Stimulated activated CD4-positive, alpha-beta T cell treated with anti-CD3 and anti-CD28 coated beads, Interleukin-15, amount 100 ng/mL, for 24 hours (primary cell): ENCODE measurements around the gene TM7SF3.
"Not testable (repeated sequence)": the region's sequence is repeated elsewhere in the genome, so short reads cannot be mapped to it uniquely, and the experiment has no call there.

Experiments used
- DNase-seq: peaks from one replicate; pipeline ENCODE4 v3.0.0-alpha.2; 2020

TM7SF3 gene, protein sequence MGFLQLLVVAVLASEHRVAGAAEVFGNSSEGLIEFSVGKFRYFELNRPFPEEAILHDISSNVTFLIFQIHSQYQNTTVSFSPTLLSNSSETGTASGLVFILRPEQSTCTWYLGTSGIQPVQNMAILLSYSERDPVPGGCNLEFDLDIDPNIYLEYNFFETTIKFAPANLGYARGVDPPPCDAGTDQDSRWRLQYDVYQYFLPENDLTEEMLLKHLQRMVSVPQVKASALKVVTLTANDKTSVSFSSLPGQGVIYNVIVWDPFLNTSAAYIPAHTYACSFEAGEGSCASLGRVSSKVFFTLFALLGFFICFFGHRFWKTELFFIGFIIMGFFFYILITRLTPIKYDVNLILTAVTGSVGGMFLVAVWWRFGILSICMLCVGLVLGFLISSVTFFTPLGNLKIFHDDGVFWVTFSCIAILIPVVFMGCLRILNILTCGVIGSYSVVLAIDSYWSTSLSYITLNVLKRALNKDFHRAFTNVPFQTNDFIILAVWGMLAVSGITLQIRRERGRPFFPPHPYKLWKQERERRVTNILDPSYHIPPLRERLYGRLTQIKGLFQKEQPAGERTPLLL

DNA sequence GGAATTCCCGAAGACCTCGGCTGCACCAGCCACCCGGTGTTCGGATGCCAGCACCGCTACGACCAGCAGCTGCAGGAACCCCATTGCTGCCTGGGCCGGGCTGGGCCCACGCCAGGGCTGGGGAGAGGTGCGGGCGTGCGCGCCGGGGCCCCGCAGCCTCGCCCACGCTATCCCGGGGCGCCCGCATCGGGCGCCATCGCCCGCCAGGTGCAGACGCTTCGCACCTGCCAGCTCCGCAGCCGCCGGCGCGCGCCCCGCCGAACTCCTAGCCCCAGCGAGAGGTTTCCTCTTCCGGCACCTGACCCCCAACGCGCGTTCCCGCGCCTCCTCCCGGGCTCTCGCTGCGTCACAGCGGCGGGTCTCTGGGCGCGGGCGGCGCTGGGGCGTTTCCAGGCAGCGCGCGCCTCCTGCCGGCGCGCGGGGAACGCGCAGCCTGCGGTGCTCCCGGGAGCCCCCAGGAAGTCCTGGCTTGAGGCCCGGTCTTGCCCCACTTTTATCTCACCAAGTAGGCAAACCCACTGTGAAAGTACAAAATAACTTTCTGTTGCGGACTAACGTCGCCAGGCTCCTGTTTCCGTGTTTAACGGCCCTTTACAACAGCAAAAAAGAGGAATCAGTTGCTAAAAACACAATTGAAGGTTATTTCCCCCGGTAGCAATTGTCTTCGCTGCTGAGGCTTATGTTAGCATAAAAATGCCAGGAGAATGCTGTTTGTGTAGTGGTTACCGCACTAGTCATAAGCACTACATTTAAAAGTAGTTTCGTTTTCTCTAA lies at the start of gene TM7SF3:
TSS of gene TM7SF3 (minus strand) at position 300 of the 774 bp plus-strand sequence. CDS start at position 84, 216 bp downstream.
- peak; percentile 96 for DNase-seq

DNA sequence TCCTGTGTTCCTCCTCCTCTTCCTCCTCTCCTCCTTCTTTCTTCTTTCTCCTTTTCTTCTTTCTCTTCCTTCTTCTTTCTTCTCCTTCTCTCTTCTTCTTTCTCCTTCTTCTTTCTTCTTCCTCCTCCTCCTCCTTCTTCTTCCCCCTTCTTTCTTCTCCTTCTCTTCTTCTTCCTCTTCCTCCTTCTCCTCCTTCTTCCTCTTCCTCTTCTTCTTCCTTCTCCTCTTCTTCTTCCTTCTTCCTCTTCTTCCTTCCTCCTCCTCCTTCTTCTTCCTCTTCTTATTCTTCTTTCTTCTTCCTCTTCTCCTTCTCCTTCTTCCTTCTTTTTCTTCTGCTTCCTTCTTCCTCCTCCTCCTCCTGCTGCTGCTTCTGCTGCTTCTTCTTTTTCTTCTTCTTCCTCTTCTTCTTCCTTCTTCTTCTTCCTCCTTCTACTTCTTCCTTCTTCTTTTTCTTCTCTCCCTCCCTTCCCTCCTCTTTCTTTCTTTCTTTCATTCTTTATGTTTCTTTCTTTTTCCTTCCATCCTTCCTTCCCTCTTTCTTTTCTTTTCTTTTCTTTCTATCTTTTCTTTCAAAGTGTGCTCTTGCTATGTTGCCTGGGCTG lies 49.2 kb upstream of the TM7SF3 start:
- DNase-seq = no peak

DNA sequence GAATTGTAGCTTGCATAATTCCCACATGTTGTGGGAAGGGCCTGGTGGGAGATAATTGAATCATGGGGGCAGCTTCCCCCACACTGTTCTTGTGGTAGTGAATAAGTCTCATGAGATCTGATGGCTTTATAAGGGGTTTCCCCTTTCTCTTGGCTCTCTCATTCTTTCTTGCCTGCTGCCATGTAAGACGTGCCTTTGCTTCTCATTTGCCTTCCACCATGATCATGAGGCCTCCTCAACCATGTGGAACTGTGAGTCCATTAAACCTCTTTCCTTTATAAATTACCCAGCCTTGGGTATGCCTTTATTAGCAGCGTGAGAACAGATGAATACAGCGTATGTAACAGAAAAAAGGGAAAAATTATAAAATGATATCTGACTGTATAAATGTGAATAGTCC lies 47.1 kb upstream of the TM7SF3 start:
- DNase-seq = no peak

DNA sequence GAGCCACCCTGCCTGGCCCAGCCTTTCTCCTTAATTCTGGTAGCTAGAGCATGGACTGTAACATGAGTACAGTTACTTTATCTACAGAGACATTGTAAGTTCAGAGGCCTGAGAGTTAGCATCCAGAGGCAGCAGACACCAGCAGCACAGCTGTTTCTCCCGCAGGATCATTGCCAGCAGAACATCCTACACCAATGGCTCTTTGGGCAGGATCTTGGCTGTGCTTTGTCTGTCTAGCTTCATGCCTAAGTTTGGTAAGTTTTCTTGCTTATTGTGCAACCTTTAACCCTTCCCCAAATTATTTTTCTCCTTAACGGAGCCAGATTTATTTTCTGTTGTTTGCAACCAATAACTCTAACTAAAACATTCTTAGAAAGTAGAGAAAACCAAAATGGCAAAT lies 46.6 kb upstream of the TM7SF3 start:
- no peak for DNase-seq

DNA sequence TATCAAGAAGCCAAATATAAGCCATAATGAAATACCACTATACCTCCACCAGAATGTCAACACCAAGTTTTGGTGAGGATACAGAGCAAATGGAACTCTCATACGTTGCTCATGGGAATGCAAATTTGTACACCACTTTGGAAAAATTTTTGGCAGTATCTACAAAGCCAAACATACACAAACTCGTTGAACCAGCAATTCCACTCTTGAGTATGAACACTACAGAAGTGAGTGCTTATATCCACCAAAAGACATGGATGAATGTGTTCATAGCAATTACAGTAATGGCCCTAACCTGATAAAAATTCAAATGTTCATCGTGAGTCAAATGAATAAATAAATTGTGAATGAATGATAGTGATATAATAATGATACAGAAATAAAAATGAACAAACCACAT lies 43.4 kb upstream of the TM7SF3 start:
- no peak for DNase-seq

DNA sequence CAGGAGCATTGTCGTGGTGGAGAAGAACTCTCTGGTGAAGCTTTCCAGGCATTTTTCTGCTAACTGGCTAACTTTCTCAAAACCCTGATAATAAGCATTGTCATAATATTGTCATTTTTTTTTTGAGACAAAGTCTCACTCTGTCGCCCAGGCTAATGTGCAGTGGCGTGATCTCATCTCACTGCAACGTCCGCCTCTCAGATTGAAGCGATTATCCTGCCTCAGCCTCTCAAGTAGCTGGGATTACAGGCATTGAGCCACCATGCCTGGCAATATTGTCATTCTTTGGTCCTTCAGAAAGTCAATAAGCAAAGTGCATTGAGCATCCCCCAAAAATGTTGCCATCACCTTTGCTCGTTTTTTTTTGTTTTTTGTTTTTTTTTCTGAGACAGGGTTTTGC lies 41.8 kb upstream of the TM7SF3 start:
- no peak for DNase-seq

DNA sequence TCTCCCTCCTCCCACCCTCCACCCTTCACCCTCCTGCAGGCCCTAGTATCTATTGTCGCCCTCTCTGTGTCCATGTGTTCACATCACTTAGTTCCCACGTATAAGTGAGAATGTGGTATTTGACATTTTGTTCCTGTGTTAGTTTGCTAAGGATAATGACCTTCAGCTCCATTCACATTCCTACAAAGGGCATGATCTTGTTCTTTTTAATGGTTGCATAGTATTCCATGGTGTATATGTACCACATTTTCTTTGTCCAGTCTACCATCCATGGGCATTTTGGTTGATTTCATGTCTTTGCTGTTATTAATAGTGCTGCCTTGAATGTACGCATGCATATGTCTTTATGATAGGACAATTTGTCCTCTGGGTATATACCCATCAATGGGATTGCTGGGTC lies 38.6 kb upstream of the TM7SF3 start:
- DNase-seq = no peak

DNA sequence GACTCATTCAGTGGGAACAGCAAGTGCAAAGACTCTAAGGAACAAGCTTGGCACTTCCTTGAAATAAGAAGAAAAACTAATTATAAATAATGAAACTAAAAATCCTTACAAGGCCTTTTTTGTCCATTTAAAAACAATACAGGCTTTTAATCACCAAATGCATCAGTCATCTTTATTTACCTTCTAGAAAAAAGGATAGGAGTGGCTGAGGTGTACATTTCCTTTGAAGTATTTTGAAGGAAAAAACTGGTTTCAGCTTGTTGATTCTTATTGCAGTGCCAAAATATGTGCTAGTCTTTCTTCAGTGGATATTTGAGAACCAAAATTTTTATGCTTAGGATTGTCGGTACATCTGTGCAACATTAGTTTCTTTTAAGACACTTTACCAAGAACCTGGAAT lies 38.0 kb upstream of the TM7SF3 start:
- DNase-seq = no peak

DNA sequence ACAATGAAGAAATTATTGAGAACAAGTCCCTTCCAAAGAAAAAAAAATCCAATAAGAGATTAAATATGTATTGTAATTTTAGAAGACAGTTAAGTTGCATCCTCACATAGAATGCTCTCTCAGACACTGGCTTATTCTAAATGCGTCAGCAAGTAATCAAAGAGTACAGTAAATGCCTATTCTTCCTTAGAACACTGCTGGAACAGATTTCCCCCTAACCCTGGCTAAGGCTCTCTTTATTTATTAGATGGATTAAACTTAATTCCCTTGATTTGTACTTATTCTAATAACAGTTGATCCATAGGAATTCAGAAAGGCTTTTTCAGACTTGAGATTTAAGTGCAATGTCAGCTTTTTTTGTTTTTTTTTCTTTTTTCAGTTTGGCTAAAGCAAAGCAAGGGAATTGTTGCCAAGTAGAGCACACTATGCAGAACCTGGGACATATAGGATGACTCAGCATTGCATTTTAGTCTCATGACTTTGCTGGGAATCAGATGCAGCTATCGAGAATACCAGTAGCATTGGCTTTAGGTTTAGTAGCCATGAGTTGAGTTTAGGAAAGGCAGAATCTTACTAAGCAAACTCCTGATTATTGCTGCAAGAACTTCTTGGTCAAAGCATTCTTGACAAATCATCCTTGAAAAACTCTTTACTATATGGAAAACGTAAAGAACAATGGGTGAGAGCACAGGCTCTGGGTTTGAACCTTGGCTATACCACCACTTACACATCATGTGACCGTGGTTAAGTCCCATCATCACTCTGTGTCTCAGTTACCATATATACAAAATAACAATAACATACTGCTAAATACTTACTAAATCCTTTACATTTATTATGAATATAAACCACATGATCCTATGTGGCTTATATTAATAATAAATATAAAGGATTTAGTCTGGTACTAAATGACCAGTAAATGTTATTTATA lies 34.9 kb upstream of the TM7SF3 start:
- no peak for DNase-seq

DNA sequence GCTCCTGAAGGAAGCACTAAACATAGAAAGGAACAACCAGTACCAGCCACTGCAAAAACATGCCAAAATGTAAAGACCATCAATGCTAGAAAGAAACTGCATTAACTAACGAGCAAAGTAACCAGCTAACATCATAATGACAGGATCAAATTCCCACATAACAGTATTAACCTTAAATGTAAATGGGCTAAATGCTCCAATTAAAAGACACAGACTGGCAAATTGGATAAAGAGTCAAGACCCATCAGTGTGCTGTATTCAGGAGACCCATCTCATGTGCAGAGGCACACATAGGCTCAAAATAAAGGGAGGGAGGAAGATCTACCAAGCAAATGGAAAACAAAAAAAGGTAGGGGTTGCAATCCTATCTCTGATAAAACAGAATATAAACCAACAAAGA lies 27.8 kb upstream of the TM7SF3 start:
- DNase-seq = not testable (repeated sequence)

DNA sequence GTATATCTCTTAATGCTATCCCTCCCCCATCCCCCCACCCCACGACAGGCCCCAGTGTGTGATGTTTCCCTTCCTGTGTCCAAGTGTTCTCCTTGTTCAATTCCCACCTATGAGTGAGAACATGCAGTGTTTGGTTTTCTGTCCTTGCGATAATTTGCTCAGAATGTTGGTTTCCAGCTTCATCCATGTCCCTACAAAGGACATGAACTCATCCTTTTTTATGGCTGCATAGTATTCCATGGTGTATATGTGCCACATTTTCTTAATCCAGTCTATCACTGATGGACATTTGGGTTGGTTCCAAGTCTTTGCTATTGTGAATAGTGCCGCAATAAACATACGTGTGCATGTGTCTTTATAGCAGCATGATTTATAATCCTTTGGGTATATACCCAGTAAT lies 26.5 kb upstream of the TM7SF3 start:
- not testable (repeated sequence) for DNase-seq

DNA sequence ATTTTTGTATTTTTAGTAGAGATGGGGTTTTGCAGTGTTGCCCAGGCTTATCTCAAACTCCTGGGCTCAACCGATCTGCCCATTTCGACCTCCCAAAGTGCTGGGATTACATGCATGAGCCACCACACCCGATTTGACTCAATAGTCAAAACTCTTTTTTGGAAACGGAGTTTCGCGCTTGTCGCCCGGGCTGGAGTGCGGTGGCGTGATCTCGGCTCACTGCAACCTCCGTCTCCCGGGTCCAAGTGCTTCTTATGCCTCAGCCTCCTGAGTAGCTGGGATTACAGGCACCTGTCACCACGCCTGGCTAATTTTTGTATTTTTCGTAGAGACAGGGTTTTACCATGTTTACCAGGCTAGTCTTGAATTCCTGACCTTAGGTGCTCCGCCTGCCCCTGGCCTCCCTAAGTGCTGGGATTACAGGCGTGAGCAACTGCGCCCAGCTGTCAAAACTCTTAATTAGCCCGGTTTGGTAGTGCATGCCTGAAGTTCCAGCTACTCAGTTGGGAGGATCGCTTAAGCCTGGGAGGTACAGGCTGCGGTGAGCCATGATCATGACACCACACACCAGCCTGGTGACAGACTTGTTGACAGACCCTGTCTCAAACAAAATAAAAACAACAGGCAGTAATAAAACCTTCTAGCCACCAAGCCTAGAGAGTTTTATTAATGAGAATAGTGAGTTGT lies 20.6 kb upstream of the TM7SF3 start:
- no peak for DNase-seq

DNA sequence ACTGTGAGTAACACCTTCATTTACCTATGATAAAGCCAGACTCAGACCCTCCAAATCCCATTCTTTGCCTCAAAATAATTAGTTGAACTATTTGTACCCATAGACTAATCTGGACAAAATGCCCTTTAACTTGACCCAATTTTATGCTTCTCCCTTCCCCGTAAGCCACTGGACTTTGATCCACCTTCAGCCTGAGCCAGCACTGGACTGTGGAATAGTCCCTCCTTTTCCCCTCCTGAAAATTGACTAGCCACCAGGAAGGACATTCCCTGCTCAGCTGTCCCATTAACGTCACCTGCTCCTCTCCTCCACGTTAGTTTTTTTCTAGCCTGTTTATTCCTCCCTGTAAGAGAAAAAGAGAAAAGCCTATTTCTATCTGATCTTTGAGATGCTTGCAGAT lies 18.5 kb upstream of the TM7SF3 start:
- DNase-seq = no peak

DNA sequence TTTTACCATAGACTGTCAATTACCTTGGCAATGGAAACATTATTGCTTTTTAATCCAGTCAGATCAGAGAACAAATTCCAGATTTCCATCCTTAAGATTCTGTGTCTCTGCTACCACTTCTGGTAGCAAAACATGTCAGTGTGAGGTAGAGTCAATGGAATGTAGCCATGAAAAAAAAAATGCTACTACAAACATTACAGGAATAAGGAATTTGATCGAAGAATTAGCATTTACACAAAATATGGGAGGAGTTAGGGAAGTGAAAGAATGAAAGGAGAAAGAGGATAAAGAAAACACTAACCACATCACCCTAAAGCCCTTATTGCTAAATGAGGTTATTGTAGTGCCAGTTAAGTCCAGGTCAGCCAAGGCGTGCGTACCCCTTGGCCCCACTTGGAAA lies 17.3 kb upstream of the TM7SF3 start:
- no peak for DNase-seq

DNA sequence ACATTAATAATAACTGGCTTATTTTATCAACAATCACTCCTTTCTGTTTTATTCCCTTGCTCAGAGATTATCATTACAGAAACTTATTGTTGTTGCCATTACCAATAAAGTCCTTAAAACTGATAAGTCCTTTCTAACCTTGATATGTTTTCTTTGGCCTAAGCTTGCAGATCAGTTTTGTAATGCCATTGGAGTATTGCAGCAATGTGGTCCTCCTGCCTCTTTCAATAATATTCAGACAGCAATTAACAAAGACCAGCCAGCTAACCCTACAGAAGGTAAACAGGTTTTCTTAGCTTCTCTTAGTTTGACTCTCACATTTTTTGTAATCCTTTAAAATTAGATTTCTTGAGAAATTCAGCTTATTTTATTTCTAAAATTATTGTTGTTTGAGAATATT lies 12.1 kb upstream of the TM7SF3 start:
- no peak for DNase-seq

DNA sequence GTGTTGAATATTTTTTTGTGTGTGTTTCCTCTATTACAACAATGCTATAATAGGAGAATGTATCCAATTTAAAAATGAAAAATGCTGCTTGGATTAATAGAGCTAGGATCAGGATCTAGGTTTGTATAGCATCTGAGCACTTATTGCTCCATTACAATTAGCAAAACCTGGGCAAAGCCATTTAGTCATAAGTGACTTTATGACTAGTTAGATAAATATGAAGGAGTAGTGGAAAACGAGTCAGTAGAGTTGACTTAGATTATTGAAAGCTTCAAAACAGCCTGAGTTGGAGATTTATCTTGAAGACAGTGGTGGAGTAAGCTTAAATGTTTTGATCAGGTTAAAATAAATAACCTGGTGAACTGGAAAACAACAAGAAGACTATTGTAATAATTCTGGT lies 10.9 kb upstream of the TM7SF3 start:
- no peak for DNase-seq

DNA sequence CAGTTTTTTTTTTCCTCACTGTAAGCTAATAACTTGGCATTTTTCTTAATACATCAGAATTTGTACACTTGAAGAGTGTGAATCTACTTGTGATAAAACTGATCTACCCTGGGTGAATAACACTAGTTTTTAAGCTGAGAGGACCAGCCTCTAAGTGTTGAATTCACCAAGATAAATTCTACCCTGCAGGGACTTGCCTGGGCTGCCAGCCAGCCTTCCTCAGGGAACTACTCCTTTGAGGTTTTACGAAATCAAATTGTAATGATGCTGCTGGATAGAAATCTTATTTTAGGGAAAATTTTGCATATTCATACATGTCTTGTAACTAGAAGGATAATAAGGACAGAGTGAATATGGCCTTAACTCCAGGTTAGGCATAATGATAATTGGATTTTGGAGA lies 10.1 kb upstream of the TM7SF3 start:
- DNase-seq = no peak

DNA sequence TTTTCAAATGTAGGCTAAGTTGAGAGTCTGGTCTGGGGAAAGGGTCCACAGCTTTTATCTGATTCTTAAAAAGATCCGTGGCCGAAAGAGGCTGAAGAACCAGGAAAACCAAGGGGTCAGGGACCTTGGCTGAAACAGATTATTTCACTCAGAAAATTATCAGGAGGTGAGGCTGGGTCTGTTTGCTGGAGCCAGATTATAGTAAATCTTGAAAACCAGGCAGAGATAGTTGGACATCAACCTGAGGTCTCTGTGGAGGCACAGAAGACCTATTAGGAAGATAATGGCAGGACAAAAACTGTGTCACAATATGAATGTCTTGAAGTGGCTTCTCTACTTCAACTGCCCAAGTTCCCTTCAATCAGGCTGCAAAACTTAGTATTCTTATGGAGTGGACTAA lies 6.6 kb upstream of the TM7SF3 start:
- no peak for DNase-seq

DNA sequence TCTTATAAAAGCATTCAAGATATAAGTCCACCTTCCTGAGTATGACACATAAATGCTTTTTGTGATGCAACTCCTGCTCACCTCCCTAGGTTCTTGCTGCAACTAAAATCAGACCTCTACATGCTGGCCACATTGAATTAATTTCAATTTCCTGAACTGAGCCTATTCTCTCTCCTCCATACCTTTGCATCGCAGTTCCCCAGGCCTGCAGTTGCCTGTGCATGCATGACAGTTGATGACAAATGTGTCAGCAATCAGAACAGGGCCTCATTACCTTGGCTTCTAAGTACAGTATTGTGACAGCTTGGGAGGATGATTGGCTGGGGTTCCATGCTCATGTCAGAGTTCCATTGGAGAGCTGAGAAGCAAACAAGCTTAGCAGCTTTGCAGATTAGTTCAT lies 3.9 kb upstream of the TM7SF3 start:
- no peak for DNase-seq

DNA sequence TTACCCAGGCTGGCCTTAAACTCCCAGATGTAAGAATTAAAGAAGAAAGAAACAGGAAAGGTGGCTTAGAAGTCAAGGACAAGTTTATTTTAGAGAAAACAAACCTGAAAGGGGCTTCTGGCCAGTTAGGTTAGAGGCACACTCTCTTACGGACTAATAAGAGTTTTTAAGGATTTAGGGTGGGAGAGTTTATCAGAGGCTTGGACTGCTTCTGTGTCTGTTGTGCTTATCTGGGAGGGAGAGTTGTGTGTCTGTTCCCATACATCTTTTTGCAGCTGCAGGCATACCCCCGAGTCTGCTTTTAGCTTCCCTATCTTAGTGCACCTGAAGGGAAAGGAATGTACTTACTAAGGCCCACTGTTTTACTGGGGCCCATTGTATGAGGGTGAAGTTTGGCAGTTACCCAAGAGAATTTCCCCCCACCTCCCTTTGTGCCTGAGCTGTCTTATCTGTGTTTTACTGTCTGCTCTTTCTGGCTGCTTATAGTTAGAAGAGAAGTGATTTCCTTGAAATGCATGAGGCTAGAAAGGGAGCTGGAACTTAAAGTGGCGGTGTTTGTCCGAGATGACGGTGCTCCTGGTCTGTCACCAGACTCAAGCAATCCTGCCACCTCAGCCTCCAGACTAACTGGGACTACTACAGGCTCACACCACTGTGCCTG lies 3.1 kb upstream of the TM7SF3 start:
- DNase-seq = not testable (repeated sequence)

DNA sequence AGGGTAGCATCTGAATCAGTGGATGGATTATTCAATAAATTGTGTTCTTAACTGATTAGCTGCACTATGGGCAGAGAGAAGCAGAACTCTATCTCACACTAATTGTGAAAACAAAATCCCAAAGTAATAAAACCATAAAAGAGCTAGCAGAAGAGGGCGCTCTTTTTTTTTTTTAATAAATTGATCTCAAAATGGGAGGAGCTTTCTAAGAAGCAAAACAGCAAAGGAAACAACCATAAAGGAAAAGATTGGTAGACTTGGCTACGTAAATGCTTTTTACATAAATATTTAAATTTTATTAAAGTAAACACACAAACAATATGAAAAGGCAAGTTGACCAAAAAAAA lies 1.5 kb upstream of the TM7SF3 start:
- DNase-seq = no peak
